HCT116 (cell line): ENCODE results near the gene ELN.

Source experiments
- CBX3 ChIP-seq: IDR thresholded peaks from 2 replicates; pipeline ENCODE4 v1.6.1; 2012; ENCODE audit warnings: low read depth
- CEBPB ChIP-seq: IDR thresholded peaks from 2 replicates; pipeline ENCODE4 v1.6.1; 2012; ENCODE audit warnings: low read depth
- CTCF ChIP-seq, 3 experiments: fragments of 200-600 bp in 1 of 3; sonication (generic) in 1 of 3; IDR thresholded peaks in 2 of 3; conservative IDR thresholded peaks in 1 of 3; 2 replicates each; pipeline ENCODE4 v1.5.1; 2012 to 2017; ENCODE audit warnings: low read depth in 2 of 3, low read length in 2 of 3, antibody characterized with exemption in 1 of 3, borderline replicate concordance in 1 of 3, control low read depth in 1 of 3, mild to moderate bottlenecking in 1 of 3, mixed read lengths in 1 of 3, mixed run types in 1 of 3, moderate library complexity in 1 of 3; ENCODE audit not compliant: insufficient read depth in 1 of 3
- EZH2 ChIP-seq: fragments of 200-600 bp; sonication (generic); IDR thresholded peaks from 2 replicates; pipeline ENCODE4 v1.6.1; 2017; ENCODE audit warnings: antibody characterized with exemption, mixed run types
- FOSL1 ChIP-seq: IDR thresholded peaks from 2 replicates; pipeline ENCODE4 v1.6.1; 2012; ENCODE audit warnings: low read depth
- POLR2A ChIP-seq: IDR thresholded peaks from 2 replicates; pipeline ENCODE4 v1.7.0; 2011; ENCODE audit warnings: borderline replicate concordance; ENCODE audit not compliant: insufficient read depth, insufficient read length; ENCODE audit errors: extremely low read depth
- POLR2AphosphoS5 ChIP-seq: IDR thresholded peaks from 2 replicates; pipeline ENCODE4 v1.6.1; 2011; ENCODE audit warnings: mild to moderate bottlenecking, low read depth, low read length, moderate library complexity
- REST ChIP-seq: IDR thresholded peaks from 2 replicates; pipeline ENCODE4 v1.6.1; 2012; ENCODE audit warnings: low read depth
- SP1 ChIP-seq: IDR thresholded peaks from 2 replicates; pipeline ENCODE4 v1.6.1; 2012; ENCODE audit warnings: low read depth
- SRF ChIP-seq: IDR thresholded peaks from 2 replicates; pipeline ENCODE4 v1.6.1; 2012; ENCODE audit warnings: low read depth
- ZBTB33 ChIP-seq: IDR thresholded peaks from 2 replicates; pipeline ENCODE4 v1.6.1; 2011; ENCODE audit warnings: mild to moderate bottlenecking, low read length, moderate library complexity; ENCODE audit not compliant: insufficient replicate concordance; ENCODE audit errors: extremely low read depth
- ZFX ChIP-seq: fragments of 450-650 bp; IDR thresholded peaks from 2 replicates; pipeline ENCODE4 v1.6.1; 2017

GRCh38 chr7:74056096-74056915, 28.3 kb downstream of the ELN start:
- TF ChIP-seq CTCF (IDR thresholded peaks at IDR 0.05 in 2 of 3, conservative IDR thresholded peaks at IDR 0.05 in 1 of 3; ENCODE audit: borderline replicate concordance in 1 of 3, insufficient read depth in 1 of 3, low read depth in 2 of 3, low read length in 2 of 3): no peak
- TF ChIP-seq EZH2: no peak
- TF ChIP-seq POLR2AphosphoS5: no peak
- no peak for TF ChIP-seq CBX3
- no peak for TF ChIP-seq FOSL1
- TF ChIP-seq SRF: no peak
- no peak for TF ChIP-seq POLR2A
- no peak for TF ChIP-seq REST
- TF ChIP-seq ZBTB33: no peak
- TF ChIP-seq ZFX: no peak
- TF ChIP-seq SP1: no peak
- TF ChIP-seq CEBPB: no peak
